CD4-positive, alpha-beta T cell treated with Interleukin-4 for 1 hour (primary cell): ENCODE results near the gene ANKRD65.

Experiments used
- DNase-seq, 2 donors: peaks; one replicate each; pipeline ENCODE4 v3.0.0-alpha.2; 2020 to 2022

Gene ANKRD65

DNA sequence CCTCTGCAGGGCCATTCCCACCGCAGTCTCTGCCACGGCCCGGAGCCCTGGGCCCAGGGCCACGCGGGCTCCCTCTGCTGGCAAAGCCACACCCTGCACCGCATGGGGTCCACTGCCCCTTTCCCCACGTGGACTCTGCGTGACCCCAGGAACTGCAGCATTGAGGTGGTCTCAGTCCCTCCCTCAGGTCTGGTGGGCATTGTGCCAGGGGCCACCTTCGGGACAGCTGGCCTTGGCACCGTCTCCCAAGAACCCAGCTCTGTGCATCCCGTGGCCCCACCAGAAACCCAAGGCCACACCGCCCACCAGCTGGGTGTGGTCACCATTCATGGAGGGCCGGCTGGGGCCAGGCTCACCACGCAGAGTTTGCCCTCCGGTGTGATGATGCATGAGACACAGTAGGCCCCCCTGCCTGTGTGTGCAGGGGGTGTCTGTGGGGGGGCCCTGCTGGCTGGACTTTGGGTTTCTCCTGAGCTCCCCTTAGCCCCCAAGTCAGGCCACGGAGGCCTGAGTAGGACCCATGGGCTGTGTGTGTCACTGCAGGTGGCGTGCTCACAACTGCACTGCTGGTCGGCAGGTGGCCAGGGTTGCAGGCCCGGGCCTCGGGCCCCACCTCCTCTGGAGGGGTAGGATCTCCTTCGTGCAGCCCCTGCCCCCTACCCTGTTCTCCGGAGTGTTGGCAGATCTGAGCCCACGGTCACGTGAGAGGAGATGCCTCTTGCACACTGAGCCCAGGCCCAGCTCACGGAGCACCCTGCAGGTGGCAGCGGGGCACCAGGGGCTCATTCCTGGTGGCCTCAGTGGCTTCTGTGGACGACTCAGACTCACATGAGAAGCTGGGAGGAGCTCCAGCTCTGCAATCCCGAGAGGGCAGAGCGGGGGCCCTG, 20.2 kb upstream of the ANKRD65 start:
- peak; percentile 43 to 47 for DNase-seq

DNA sequence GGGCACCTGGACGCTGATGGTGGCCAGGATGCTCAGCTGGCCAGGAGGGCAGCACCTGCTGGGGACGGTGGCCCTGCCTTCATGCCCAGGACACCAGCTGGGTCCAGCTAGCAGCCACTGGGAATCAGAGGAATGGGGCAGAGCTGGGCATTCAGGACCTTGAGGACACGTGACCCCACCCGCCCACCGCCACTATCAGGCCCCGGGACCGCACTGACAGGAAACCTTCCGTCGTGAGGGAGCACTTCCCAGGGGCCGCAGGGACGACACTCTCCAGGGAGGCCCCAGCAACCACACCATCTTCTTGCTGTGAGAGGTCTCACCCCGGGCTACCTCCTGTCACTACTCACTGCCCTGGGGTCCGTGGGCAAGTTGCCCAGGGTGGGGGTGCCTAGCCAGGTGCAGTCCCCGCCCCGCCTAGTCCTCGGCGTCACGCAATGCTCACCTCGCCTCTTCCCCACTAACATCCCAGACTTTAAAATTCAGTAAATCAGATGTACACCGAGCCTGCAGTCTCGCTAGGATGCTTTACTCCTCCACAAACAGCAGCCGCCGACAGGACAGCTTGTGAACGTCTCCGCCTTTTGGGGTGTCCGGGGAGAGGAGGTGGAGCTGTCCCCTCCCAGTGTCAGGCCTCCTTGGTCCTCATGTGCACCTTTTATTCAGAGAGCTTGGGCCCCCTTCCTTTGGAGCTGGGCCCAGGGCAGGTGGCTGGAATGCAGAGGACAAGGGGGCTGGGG, 19.4 kb upstream of the ANKRD65 start:
- DNase-seq: no peak

DNA sequence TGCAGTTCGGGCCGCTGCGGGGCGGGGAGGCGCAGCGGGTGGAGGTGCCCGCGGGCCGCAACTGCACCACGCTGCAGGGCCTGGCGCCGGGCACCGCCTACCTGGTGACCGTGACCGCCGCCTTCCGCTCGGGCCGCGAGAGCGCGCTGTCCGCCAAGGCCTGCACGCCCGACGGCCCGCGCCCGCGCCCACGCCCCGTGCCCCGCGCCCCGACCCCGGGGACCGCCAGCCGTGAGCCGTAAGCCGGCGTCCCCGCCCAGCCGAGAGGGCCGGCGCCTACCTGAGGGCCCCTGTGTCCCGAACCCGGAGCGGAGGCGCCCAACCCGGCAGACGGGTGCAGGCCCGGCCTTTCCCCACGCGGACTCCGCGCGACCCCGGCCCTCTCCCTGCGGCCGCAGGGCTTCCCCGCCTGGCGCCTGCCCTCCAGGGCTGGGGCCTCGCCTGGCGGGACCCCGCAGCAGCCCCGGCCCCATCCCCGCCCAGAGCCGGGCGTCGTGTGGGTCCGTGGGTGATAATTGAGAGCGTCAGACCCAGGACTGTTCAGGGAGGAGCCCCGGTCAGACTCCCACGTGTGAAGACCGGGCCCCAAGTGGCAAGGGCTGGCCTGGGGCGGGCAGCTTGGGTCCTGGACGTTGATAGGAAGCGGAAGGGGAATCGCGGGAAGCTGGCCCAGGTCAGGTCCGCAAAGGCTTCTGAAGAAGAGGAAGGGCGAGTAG, 18.6 kb upstream of the ANKRD65 start:
- no peak for DNase-seq

DNA sequence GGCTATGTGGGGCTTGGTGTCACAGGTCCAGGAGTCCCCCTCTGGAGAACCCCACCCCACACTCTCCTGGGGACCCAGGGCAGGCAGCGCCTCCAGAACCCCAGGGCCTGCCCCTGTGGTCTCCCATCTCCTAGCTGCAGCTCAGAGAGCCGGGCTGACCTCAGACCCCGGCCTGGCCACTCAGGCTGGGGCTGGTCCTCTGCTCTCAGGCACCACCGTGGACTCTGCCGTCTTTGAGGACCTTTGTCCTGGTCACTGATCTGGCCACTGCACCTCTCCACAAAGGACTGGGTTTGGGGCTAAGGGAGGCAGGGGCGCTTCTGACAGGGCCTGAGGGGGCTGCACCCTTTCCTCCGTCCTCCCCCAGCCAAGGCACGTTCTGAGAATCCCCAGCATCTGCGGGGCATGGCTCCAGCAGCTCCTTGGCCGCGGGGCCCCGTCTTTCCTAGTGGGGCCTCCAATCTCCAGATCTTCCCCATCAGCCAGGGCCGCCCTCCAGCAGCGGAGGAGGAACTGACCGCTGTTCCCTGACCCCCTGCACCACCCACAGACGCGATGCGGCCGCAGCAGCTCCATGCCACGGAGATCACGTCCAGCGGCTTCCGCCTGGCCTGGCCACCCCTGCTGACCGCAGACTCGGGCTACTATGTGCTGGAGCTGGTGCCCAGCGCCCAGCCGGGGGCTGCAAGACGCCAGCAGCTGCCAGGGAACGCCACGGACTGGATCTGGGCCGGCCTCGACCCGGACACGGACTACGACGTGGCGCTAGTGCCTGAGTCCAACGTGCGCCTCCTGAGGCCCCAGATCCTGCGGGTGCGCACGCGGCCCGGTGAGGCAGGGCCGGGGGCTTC, 17.7 kb upstream of the ANKRD65 start:
- no peak for DNase-seq

DNA sequence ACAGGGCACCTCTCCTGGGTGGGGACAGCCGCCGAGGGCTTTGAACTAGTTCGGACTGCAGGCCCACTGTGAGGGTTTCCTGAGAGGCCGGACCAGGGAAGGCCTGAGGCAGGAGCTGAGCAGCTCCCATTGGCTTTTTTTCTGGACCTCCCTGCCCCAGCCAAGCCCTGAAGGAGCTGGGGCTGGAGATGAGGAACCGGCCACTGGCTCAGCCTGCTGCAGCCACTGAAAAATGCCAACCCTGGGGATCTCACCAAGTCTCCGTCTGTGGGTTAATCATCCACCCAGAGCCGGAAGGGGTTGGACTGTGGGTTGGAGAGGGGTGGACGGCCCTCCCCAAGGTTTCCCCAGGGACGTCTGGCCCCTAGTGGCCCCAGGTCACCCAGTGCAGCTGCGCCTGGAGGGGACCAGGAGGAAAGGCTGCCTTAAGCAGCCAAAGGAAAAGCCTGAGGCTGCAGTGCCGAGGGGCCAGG, 16.9 kb upstream of the ANKRD65 start:
- no peak for DNase-seq

DNA sequence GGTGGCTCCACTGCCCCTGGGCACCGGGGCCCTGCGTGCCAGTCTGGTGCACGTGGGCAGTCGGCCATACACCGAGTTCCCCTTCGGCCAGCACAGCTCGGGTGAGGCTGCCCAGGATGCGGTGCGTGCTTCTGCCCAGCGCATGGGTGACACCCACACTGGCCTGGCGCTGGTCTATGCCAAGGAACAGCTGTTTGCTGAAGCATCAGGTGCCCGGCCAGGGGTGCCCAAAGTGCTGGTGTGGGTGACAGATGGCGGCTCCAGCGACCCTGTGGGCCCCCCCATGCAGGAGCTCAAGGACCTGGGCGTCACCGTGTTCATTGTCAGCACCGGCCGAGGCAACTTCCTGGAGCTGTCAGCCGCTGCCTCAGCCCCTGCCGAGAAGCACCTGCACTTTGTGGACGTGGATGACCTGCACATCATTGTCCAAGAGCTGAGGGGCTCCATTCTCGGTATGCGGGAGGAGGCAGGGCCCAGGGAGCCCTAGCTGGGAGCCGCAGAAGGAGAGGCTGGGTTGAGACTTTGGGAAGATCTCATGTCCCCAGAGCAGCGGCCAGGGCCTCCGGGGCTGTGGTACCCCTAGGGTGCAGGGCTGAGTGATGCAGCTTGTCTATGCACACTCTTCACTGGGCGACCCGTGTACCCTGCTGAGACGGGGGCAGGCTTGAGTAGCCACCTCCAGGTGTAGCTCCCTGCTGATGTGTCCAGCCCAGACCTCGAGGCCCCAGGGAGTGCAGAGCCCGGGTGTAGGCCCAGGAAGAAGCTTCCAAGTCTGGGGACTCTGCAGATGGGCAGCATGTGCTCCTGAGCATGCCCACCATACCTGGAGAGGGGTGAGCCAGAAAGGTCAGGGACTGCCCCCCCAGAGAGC, 16.2 kb upstream of the ANKRD65 start:
- DNase-seq: no peak

DNA sequence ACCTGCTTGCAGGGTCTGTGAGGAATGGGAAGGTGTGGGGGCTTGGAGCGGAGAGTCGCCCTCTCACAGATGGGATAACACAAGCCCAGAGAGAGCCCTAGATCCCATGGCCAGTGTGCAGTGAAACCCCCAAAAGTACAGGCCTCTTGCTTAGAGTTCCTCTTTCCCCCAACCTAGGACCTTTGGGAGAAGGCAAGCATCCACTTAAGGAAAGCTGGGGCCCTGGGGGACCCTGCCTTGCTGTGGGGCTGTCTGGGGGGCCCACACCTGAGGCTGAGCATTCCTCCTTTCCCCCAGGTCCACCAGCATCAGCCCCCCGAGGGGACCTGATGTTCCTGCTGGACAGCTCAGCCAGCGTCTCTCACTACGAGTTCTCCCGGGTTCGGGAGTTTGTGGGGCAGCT, 15.6 kb upstream of the ANKRD65 start:
- DNase-seq: no peak

DNA sequence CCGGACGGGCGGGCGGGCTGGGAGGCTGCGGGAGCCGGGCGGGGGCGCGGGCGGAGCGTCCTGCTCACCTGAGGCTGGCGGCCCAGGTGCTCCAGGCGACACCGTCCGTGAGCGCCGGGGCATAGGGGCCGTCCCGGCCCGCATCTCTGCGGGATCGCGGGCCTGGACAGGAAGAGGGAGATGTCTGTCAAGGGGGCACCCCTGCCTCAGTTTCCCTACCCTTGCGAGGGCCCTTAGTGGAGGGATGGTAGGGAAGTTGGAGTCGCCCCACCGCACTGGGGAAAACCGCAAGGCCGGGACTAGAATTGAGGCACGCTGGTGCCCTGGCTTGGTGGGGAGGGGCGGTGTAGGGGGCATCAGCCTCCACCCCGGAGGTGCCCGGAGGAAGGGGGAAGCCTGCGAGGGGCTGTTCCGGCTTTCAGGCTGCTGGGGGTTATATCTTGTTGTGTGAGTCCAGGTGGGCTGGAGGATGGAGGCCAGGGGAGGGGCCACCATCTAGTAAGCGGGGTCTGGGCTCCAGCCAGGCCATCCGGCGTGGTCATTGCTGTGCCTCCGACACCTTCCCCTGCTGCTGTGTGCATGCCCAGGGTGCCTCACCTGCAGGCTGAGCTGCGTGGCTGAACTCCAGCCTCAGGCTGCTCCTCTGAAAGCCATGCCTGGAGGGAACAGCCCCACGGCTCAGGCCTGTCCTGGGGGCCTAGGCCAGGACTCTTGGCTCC, 15.0 kb upstream of the ANKRD65 start:
- no peak for DNase-seq

DNA sequence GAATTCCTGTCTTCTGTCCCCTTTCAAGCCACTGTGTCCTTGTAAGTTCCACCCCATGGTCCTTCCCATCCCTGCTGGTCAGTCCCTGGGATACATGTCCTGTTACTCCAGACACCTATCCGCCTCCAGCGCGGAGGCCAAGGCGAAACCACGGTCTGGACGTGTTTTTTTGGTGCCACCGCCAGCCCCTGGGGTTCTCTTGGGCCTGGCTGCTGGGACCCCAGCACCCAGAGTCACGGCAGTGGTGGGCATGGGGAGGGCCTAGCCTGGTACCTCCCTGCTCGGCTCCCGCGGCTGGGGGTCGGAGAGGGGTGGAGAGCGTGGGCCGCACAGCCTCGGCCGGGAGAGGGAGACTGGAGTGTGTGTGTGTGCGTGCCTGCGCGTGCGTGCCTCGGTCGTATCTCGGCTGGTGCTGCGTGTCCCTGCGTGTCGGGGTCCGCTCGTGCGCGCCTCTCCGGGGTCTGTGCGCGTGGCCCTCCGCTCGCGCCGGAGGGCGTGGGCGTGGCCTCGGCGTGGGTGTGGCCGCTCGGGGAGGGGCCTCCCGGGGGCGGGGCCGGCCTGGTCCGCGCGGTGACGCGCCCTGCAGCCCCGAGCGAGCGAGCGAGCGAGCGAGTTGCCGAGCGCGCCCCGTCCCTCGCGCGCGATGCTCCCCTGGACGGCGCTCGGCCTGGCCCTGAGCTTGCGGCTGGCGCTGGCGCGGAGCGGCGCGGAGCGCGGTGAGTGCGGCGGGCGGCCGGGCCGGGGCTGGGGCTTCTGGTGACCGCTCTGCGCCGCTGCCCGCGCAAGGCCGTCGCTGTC, 14.2 kb upstream of the ANKRD65 start, which contains the start of gene VWA1:
Gene VWA1 (plus strand): TSS at position 585 of the 798 bp plus-strand sequence. CDS start 59 bp downstream, at position 644.
- DNase-seq: peak; percentile 54 to 56

DNA sequence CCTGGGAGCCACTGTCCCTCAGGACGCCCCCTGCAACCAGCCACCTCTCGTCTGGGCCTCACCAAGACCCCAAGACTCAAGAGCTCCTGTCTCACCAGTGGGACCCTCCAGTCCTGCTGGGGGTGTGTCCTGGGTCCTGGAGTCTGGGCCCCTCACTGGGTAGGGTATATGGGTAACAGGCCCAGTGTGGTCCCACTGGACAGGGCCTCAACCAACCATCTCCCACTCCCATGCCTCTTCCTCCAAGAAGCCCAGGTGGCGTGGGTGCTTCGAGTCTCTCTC, 13.7 kb upstream of the ANKRD65 start:
- DNase-seq: no peak

DNA sequence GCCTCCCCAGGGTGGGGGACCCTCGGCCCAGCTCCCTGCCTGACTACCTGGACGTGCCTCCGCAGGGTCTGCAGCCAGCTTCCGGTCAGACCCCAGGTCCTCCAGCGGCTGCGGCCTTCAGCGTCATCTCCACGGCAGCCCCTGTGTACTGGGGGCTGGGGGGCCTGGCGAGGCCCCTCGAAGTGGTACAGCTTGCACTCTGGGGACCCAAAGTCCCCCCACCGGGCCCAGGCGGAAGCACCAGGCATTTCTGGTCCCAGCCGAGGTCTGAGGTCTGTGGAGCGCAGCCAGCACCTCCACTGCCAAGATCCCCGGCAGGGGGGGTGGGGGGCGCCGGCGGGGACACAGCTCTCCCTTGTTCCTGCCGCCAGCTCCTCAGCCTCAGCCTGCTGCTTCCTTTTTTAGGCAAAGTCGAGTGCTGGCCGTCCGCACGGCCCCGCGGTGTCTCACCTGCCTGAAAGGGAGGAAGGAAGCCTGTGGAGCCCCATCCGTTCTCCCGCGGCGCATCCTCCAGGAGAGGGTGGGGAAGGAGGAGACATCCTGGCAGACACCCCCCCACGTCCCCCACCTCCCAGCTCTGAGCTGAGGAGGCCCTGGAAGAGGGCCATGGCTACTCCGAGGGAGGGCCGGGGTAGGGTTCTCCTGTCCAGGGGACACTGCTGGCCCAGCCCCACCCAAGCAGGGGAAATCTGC, 13.2 kb upstream of the ANKRD65 start:
- DNase-seq: no peak

DNA sequence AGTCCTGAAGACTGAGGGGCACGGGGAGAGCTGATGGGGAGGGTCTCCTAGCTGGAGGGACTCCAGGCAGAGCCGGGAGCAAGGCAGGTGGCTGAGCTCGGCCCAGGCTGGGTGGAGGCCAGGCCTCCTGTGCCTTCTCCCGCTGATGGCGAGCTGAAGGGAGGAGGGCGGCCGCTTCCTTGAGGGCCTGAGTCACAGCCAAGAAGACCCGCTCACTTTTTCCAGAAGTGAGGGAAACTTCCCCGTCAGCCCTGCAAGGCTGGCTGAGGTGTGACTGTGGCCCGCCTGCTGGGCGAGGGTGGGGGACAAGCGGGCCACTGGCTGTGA, 12.7 kb upstream of the ANKRD65 start:
- DNase-seq: no peak

DNA sequence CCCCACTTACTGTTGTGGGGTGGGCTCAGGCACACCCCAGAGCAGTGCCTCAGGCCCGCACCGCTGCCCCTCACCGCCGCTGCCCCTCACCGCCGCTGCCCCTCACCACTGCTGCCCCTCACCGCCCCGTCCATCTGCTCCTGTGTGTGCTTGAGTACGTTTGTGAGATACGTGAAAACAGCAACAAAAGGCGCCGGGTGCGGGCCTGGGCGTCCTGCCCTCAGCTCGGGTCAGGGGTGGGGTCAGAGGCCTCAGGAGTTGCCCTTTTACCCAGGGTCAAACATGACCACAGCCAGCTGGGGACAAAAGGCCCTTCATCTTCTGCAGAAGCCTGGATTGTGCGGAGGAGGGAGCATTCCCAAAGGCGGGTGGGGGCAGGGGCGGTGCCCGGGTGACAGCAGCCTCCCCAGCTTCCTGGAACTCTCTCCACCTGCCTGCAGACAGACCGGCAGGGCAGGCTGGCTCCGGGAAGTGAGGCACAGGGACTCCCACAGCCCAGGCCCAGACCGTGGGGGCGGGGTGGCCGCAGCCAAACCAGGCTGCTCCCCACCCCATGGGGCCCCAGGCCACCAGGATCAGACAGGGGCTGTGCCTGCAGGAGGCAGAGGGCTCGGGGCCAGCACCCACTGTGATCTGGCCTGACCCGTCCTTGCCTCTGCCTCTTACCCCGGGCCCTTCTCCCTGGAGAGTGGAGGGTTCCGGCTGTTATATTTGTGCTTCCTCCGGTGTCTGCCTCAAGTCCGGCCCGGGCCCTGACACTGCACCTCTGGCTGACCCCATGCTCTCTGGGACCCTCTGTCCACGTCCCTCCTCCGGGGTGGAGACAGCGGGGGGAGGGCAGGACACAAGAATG, 12.1 kb upstream of the ANKRD65 start:
- DNase-seq: no peak

DNA sequence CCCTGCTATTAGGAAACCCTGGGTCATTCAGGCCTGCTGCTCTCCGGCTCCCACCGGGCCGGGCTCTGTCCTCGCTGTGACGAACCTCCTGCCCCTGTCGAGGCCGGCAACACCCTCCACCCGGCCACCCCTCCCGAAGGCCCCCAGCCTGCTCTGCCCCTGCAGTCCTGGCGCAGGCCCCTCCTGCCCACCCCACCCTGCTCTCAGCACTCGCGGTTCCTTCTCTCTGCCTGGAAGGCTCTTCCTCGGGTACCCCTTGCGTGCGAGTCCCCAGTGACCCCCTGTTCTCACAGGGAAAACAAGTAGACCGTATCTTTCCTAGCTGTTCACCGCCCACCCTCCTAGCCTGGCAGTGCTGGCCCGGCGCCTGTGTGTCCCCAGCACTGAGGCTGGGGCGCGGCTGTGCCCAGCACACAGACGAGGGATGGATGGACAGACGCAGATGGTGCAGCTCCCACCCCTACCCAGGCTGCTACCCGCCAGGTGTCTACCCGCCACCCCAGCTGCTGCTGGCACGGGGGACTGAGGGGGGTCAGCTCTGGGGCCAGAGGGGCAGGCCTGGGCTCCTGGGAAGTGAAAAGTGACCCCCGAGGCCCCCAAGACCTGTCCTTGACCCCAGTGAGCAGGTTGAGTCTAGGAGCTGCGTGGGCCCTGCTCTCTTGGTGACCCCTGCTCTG, 11.3 kb upstream of the ANKRD65 start:
- no peak for DNase-seq

DNA sequence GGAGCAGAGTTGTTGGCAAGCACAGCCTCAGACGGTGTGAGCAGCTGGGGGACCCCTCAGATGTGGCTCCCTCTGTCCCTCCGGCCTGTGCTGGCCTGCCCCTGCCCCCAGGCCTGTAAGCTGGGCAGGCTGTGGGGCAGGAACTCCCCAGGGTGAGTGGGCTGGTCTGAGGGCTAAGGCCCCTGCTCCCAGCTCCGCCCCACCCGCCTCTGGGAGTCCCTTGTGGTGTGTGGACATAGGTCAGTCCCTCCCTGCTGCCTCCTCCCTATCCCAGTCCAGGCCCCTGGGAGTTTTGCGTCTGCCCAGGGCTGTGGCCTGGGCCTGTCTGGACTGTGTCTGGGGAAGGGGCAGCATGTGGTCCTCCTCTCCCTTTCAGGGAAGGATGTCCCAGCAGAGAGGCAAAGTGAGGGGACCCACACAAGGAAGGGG, 10.8 kb upstream of the ANKRD65 start:
- no peak for DNase-seq

DNA sequence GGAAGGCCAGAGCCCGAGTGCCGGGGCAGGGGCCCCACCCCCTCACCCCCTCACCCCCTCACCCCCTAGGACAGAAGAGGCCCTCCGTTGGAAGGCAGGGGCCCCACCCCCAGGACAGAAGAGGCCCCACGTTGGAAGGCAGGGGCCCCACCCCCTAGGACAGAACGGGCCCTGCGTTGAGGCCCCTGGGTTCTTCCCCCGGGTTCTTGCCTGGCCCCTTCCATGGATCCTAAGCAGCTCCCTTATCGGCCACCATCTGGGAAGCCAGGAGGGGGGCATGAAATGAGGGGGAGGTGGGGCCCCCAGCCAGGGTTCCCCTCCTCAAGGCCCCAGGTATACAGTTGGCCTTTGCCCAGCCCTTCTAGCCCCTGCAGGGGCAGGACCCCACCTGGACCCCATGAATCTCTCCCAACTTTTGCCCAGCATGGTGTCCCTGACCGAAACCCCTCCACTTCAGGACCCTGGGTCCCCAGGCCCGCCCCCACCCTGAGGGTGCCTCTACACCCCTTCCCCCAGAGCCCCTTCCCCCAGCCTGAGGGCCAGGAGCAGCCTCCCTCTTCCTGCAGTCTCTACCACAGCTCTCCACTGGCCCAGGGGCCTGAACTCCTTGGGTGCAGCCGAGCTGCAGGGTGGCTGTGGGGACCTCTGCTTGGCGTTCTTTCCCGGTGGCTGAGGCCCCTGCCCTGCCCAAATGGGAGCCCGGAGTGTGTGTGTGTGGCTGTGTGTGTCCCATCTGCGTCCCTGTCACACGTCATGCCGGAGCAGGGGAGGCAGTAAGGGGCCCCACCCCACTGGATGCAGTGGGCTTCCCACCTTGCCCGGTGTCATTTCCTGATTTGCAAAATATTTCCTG, 10.1 kb upstream of the ANKRD65 start:
- DNase-seq: no peak
